GM12878 (cell line): ENCODE data around the gene DLG2. TPM values are rescaled to one million over a fixed set of nuclear protein-coding genes. Genes with fewer than 3 reads are reported as not detected.
A peak's percentile ranks its signal among the peaks of the same experiment; 100 is the strongest.

Source experiments
- ATAC-seq: fragments of 200-7000 bp; cut with Tn5 transposase; 3 replicates; pipeline ENCODE4 v1.9.1; 2020; ENCODE audit warnings: mild to moderate bottlenecking, moderate library complexity
- BruUV-seq: library from RNA; stranded (reverse); fragments of 400-500 nt; replicated peaks from 2 replicates; lab custom pipeline; 2021; lab: Mats Ljungman, UMichigan
- CTCF ChIA-PET: fragments of 300-600 bp; sonication (Branson Sonifier 250); formaldehyde crosslinking; extraction: SDS; loops from one replicate; lab custom pipeline; 2021; ENCODE audit warnings: inconsistent platforms; lab: Yijun Ruan, JAX
- POLR2A ChIA-PET: fragments of 350-600 bp; formaldehyde crosslinking; extraction: SDS; loops from one replicate; lab custom pipeline; 2021; ENCODE audit warnings: inconsistent platforms; lab: Charles Lee
- RAD21 ChIA-PET: fragments of 300-600 bp; sonication (Branson Sonifier 250); formaldehyde crosslinking; loops from one replicate; lab custom pipeline; 2023; ENCODE audit warnings: antibody characterized with exemption; ENCODE audit not compliant: unreplicated experiment; lab: Charles Lee
- SMC1A ChIA-PET: fragments of 300-600 bp; sonication (Branson Sonifier 250); formaldehyde crosslinking; loops from one replicate; lab custom pipeline; 2023; ENCODE audit not compliant: unreplicated experiment, uncharacterized antibody; lab: Charles Lee
- DNase-seq: peaks from one replicate; pipeline ENCODE4 v3.0.0-alpha.2; 2011; ENCODE audit warnings: low read depth, low spot score
- FAIRE-seq: peaks from 3 replicates; lab custom pipeline; 2011; peaks lifted over from hg19 to GRCh38; lab: Jason Lieb, UNC
- H2AFZ ChIP-seq: 2 replicates; pipeline ENCODE4 v1.6.0; 2011; ENCODE audit warnings: low read depth, low read length, control low read depth; ENCODE audit not compliant: control insufficient read depth
- H3K27ac ChIP-seq: 2 replicates; pipeline ENCODE4 v1.5.1; 2011; ENCODE audit warnings: control low read depth; ENCODE audit not compliant: control insufficient read depth, insufficient read depth
- H3K27me3 ChIP-seq, 2 experiments: replicated peaks in 1 of 2; 2 replicates each; pipeline versions ENCODE4 v1.6.0 to v1.6.1; 2011; ENCODE audit warnings: low read length in 1 of 2; ENCODE audit not compliant: control insufficient read depth in 2 of 2, insufficient read depth in 2 of 2
- H3K36me3 ChIP-seq, 2 experiments: 2 replicates each; pipeline ENCODE4 v1.5.1; 2011; ENCODE audit warnings: low read length in 1 of 2; ENCODE audit not compliant: control insufficient read depth in 2 of 2, insufficient read depth in 2 of 2
- H3K4me1 ChIP-seq: 2 replicates; pipeline ENCODE4 v1.6.1; 2011; ENCODE audit warnings: mild to moderate bottlenecking, low read length, moderate library complexity, mixed read lengths; ENCODE audit not compliant: control insufficient read depth, insufficient read depth
- H3K4me2 ChIP-seq: 2 replicates; pipeline ENCODE4 v1.6.0; 2011; ENCODE audit warnings: control low read depth; ENCODE audit not compliant: control insufficient read depth, insufficient read depth
- H3K4me3 ChIP-seq: fragments of 200-600 bp; sonication (generic); 2 replicates; pipeline ENCODE4 v1.5.1; 2016
- H3K79me2 ChIP-seq: 2 replicates; pipeline ENCODE4 v1.6.0; 2011; ENCODE audit warnings: low read length; ENCODE audit not compliant: control insufficient read depth, insufficient read depth
- H3K9ac ChIP-seq: 2 replicates; pipeline ENCODE4 v1.8.0; 2011; ENCODE audit warnings: low read length, control low read depth, mixed read lengths; ENCODE audit not compliant: control insufficient read depth, insufficient read depth
- H3K9me3 ChIP-seq: replicated peaks from 3 replicates; pipeline ENCODE4 v1.5.1; 2011; ENCODE audit warnings: mild to moderate bottlenecking, low read length; ENCODE audit not compliant: control insufficient read depth, insufficient read depth
- H4K20me1 ChIP-seq: 2 replicates; pipeline ENCODE4 v1.6.0; 2011; ENCODE audit not compliant: control insufficient read depth, insufficient read depth
- ATF3 ChIP-seq: IDR thresholded peaks from 2 replicates; pipeline ENCODE4 v1.6.1; 2011; ENCODE audit warnings: low read depth, mild to moderate bottlenecking, low read length, moderate library complexity, borderline replicate concordance; ENCODE audit errors: extremely low read depth
- EP300 ChIP-seq, 2 experiments: fragments of 150-350 bp in 1 of 2; IDR thresholded peaks; 2 replicates each; pipeline ENCODE4 v1.6.1; 2011 to 2012; ENCODE audit warnings: low read depth in 2 of 2, low read length in 2 of 2, borderline replicate concordance in 1 of 2, improper control_type of control experiment in 1 of 2, inconsistent platforms in 1 of 2; ENCODE audit not compliant: control insufficient read depth in 1 of 2
- FOS ChIP-seq: IDR thresholded peaks from 3 replicates; pipeline ENCODE4 v1.6.1; 2011; ENCODE audit warnings: borderline replicate concordance; ENCODE audit not compliant: insufficient read length; ENCODE audit errors: extremely low read depth
- FOXK2 ChIP-seq: fragments of 450-650 bp; IDR thresholded peaks from 2 replicates; pipeline ENCODE4 v1.6.1; 2017; ENCODE audit warnings: mild to moderate bottlenecking, moderate library complexity
- KDM1A ChIP-seq: fragments of 200-600 bp; sonication (generic); IDR thresholded peaks from 2 replicates; pipeline ENCODE4 v1.6.1; 2016; ENCODE audit warnings: borderline replicate concordance
- MYC ChIP-seq: IDR thresholded peaks from 2 replicates; pipeline ENCODE4 v1.6.1; 2011; ENCODE audit warnings: mild to moderate bottlenecking, low read length, moderate library complexity, inconsistent platforms; ENCODE audit not compliant: insufficient read depth, insufficient replicate concordance, insufficient read length, severe bottlenecking
- RAD21 ChIP-seq: IDR thresholded peaks from 2 replicates; pipeline ENCODE4 v1.6.1; 2011; ENCODE audit warnings: mild to moderate bottlenecking, low read depth, low read length, moderate library complexity; ENCODE audit not compliant: insufficient read depth
- SMAD5 ChIP-seq: IDR thresholded peaks from 2 replicates; pipeline ENCODE4 v1.6.1; 2016; ENCODE audit warnings: antibody characterized with exemption, low read depth
- WGBS: methylation state at CpG from one replicate; pipeline ENCODE4 v1.1.6; 2016; ENCODE audit warnings: low lambda C conversion rate; ENCODE audit not compliant: insufficient replicate concordance, insufficient coverage; ENCODE audit errors: missing lambda C conversion rate; 5-methylcytosine and 5-hydroxymethylcytosine counted together
- in situ Hi-C: fragments of 300-500 bp; cut with MboI; formaldehyde crosslinking; loops from 9 replicates; pipeline ENCODE4 v1.14.3; 2018; ENCODE audit warnings: mixed read lengths
- intact Hi-C: fragments of 100-400 bp; cut with micrococcal nuclease; formaldehyde crosslinking; loops from one replicate; pipeline ENCODE4 v1.14.2; 2022; ENCODE audit not compliant: unreplicated experiment
- polyA plus RNA-seq, 11 experiments: library from polyadenylated mRNA; depleted of rRNA in 4 of 11; unstranded in 6 of 11; stranded (reverse) in 5 of 11; fragments of >200 nt; fragmentation: Nextera tagmentation in 4 of 11; fragmentation: Illumina TruSeq in 1 of 11; extraction: Ambion mirVana in 4 of 11; extraction: Trizol in 1 of 11; gene quantifications; 1 replicate in 1 of 11; 2 replicates in 10 of 11; pipeline versions ENCODE4 v1.2.1 to v1.2.3, GENCODE V29; 2011 to 2016; ENCODE audit warnings: inconsistent platforms in 2 of 11, missing spikeins in 2 of 11, low read depth in 1 of 11
- total RNA-seq, 4 experiments: library from RNA; depleted of rRNA in 3 of 4; stranded (reverse); fragments of >200 nt in 3 of 4; fragmentation: Illumina TruSeq in 1 of 4; extraction: Trizol in 1 of 4; gene quantifications; 2 replicates each; pipeline versions ENCODE4 v1.2.1 to v1.2.3, GENCODE V29; 2013 to 2021
- TF ChIP-seq, protein P1 (sequence below): fragments of 450-650 bp; IDR thresholded peaks from 2 replicates; pipeline ENCODE4 v1.6.1; 2017; ENCODE audit warnings: mild to moderate bottlenecking, moderate library complexity
- TF ChIP-seq, protein P2 (sequence below), 3 experiments: IDR thresholded peaks in 2 of 3; conservative IDR thresholded peaks in 1 of 3; 2 replicates each; pipeline ENCODE4 v1.5.1; 2011; ENCODE audit warnings: low read depth in 3 of 3, low read length in 3 of 3, mild to moderate bottlenecking in 3 of 3, control low read depth in 2 of 3, moderate library complexity in 2 of 3, inconsistent platforms in 1 of 3, mixed read lengths in 1 of 3; ENCODE audit not compliant: control insufficient read depth in 2 of 3, insufficient read depth in 1 of 3; ENCODE audit errors: extremely low read depth in 1 of 3

The DLG2 gene
- total and polyA plus RNA-seq, 10 of the 15 experiments (the other 5 are each of a cell fraction or from before 2014, with no cell fraction given): 0.09 to 0.98 (median 0.35) TPM

DNA sequence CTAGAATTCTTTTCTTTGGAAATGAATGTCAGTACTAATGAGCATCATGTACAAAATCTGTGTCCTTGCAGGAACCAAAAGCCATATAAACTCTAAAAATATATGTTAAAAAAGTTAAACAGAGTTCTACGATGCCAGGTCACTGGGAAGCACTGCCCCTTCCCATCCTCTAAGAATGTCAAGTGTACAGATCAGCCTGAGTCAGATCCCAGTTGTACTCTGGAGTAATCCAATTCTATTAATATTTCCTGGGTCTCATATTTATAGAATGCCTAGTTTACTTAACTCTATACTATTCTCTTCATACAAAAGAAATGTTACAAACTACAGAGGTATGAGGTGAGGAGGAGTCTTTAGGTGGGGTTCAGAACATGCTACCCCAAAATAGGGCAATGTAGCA, 460.1 kb downstream of the DLG2 start (continued):
- TF ChIP-seq, protein P1, sequence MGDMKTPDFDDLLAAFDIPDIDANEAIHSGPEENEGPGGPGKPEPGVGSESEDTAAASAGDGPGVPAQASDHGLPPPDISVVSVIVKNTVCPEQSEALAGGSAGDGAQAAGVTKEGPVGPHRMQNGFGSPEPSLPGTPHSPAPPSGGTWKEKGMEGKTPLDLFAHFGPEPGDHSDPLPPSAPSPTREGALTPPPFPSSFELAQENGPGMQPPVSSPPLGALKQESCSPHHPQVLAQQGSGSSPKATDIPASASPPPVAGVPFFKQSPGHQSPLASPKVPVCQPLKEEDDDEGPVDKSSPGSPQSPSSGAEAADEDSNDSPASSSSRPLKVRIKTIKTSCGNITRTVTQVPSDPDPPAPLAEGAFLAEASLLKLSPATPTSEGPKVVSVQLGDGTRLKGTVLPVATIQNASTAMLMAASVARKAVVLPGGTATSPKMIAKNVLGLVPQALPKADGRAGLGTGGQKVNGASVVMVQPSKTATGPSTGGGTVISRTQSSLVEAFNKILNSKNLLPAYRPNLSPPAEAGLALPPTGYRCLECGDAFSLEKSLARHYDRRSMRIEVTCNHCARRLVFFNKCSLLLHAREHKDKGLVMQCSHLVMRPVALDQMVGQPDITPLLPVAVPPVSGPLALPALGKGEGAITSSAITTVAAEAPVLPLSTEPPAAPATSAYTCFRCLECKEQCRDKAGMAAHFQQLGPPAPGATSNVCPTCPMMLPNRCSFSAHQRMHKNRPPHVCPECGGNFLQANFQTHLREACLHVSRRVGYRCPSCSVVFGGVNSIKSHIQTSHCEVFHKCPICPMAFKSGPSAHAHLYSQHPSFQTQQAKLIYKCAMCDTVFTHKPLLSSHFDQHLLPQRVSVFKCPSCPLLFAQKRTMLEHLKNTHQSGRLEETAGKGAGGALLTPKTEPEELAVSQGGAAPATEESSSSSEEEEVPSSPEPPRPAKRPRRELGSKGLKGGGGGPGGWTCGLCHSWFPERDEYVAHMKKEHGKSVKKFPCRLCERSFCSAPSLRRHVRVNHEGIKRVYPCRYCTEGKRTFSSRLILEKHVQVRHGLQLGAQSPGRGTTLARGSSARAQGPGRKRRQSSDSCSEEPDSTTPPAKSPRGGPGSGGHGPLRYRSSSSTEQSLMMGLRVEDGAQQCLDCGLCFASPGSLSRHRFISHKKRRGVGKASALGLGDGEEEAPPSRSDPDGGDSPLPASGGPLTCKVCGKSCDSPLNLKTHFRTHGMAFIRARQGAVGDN: no peak
- no peak for TF ChIP-seq FOS
- TF ChIP-seq MYC: no peak
- no peak for TF ChIP-seq KDM1A
- no peak for TF ChIP-seq EP300 (IDR thresholded peaks at IDR 0.05; ENCODE audit: borderline replicate concordance in 1 of 2, control insufficient read depth in 1 of 2, low read depth in 2 of 2, low read length in 2 of 2)
- TF ChIP-seq ATF3: no peak
- TF ChIP-seq FOXK2: no peak

DNA sequence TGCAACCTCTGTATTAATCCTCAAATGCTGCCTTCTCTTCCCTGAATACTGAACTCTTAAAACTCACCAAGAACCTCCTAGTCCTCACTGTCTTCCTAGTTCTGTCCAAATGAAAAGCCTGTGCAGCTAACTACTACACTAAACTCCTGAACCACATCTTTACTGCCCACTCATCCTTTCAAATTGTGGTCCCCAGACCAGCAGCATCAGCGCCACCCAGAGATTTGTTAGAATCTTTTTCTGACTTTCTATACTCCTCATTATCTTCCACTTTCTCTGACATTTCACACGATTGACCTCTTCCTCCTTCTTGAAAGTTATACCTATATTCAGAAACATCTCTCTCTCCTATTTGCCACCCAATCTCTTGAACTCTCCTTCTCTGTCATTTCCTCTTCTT, 461.3 kb downstream of the DLG2 start:
- in situ Hi-C loops: no loop called here

More for the DNA sequence above, 461.3 kb downstream of the DLG2 start:
- H3K4me3 ChIP-seq: no peak overlapping the region
- TF ChIP-seq RAD21 (peak; percentile 50; the same call in 1 of the 2 replicates), SMAD5 (no peak)
- TF ChIP-seq, protein P2, sequence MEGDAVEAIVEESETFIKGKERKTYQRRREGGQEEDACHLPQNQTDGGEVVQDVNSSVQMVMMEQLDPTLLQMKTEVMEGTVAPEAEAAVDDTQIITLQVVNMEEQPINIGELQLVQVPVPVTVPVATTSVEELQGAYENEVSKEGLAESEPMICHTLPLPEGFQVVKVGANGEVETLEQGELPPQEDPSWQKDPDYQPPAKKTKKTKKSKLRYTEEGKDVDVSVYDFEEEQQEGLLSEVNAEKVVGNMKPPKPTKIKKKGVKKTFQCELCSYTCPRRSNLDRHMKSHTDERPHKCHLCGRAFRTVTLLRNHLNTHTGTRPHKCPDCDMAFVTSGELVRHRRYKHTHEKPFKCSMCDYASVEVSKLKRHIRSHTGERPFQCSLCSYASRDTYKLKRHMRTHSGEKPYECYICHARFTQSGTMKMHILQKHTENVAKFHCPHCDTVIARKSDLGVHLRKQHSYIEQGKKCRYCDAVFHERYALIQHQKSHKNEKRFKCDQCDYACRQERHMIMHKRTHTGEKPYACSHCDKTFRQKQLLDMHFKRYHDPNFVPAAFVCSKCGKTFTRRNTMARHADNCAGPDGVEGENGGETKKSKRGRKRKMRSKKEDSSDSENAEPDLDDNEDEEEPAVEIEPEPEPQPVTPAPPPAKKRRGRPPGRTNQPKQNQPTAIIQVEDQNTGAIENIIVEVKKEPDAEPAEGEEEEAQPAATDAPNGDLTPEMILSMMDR (IDR thresholded peaks at IDR 0.05 in 2 of 3, conservative IDR thresholded peaks at IDR 0.05 in 1 of 3; ENCODE audit: control insufficient read depth in 2 of 3, extremely low read depth in 1 of 3, insufficient read depth in 1 of 3, low read depth in 3 of 3, low read length in 3 of 3): peak in 1 of 3 experiments; percentile 12; a peak in 1 of 6 replicates
- TF ChIP-seq, all 136 proteins: peak for 2
- Histone ChIP-seq H4K20me1 (no peaks in the 10 kb centered on the region), H3K27me3 (no peaks in the 10 kb centered on the region), H2AFZ (no peak overlapping the region), H3K9ac (no peak overlapping the region), H3K9me3 (no peaks in the 10 kb centered on the region), H3K4me2 (no peak overlapping the region), H3K79me2 (no peaks in the 10 kb centered on the region), H3K4me1 (no peaks in the 10 kb centered on the region), H3K36me3 (no peaks in the 10 kb centered on the region), H3K27ac (no peak overlapping the region)
- no peak for FAIRE-seq
- 42% methylated on average over 2 of the region's 2 CpGs for WGBS
- ChIA-PET POLR2A (interaction anchor here (0.6 kb wide), 1 partner anchor 12 kb away, joined by 5 read pairs; no protein-coding TSS in a partner anchor), SMC1A (interaction anchor here (0.8 to 2.2 kb wide), 3 partner anchors 13 to 71 kb away, joined by 3 to 6 read pairs (median 3); no protein-coding TSS in a partner anchor), RAD21 (interaction anchor here (1.5 to 1.7 kb wide), 2 partner anchors 311 to 385 kb away, joined by 3 to 7 read pairs; no protein-coding TSS in a partner anchor), CTCF (interaction anchor here (0.5 to 1.4 kb wide), 5 partner anchors 14 to 385 kb away, joined by 3 to 4 read pairs (median 3); no protein-coding TSS in a partner anchor)
- ATAC-seq: no peak; the same call in 2 of the 3 replicates
- intact Hi-C loops: no loop called here
- DNase-seq: no peak
- no TSS peak for BruUV-seq
